H1 (cell line): Measurements from ENCODE around the gene NEK11. TPM values are rescaled to one million over a fixed set of nuclear protein-coding genes. Genes with fewer than 3 reads are reported as not detected.

Experiments
- CTCF ChIA-PET: fragments of 300-600 bp; sonication (Branson Sonifier 250); formaldehyde crosslinking; loops from one replicate; lab custom pipeline; 2021; ENCODE audit not compliant: partially characterized antibody; lab: Charles Lee
- POLR2A ChIA-PET: fragments of 300-600 bp; sonication (Branson Sonifier 250); formaldehyde crosslinking; loops from one replicate; lab custom pipeline; 2021; ENCODE audit warnings: inconsistent platforms; ENCODE audit not compliant: partially characterized antibody; lab: Charles Lee
- DNase-seq, 2 experiments: peaks; one replicate each; pipeline versions ENCODE4 v3.0.0 to v3.0.0-alpha.2; 2010 to 2022; ENCODE audit warnings: low spot score in 2 of 2, low read depth in 1 of 2, mixed read lengths in 1 of 2
- FAIRE-seq: peaks from 2 replicates; lab custom pipeline; 2011; peaks lifted over from hg19 to GRCh38; lab: Jason Lieb, UNC
- H2AFZ ChIP-seq: 2 replicates; pipeline ENCODE4 v1.8.1; 2012; ENCODE audit warnings: low read length, inconsistent platforms
- H2AK5ac ChIP-seq: 2 replicates; pipeline ENCODE4 v1.6.1; 2013; ENCODE audit warnings: low read depth, low read length
- H2BK120ac ChIP-seq: replicated peaks from 2 replicates; pipeline ENCODE3; 2013; ENCODE audit warnings: low read depth, low read length, inconsistent platforms
- H2BK12ac ChIP-seq: 2 replicates; pipeline ENCODE4 v1.6.1; 2013; ENCODE audit warnings: low read depth, low read length
- H2BK15ac ChIP-seq: 2 replicates; pipeline ENCODE4 v1.6.1; 2013; ENCODE audit warnings: low read length
- H2BK20ac ChIP-seq: 2 replicates; pipeline ENCODE4 v1.6.1; 2013; ENCODE audit warnings: low read length
- H2BK5ac ChIP-seq: 2 replicates; pipeline ENCODE4 v1.6.1; 2013; ENCODE audit warnings: low read depth, low read length
- H3K14ac ChIP-seq: 2 replicates; pipeline ENCODE4 v1.6.1; 2013; ENCODE audit warnings: inconsistent platforms; ENCODE audit not compliant: insufficient read length
- H3K18ac ChIP-seq: 2 replicates; pipeline ENCODE4 v1.6.1; 2013; ENCODE audit warnings: low read length; ENCODE audit errors: extremely low read depth
- H3K23ac ChIP-seq: 2 replicates; pipeline ENCODE4 v1.6.1; 2013; ENCODE audit warnings: inconsistent platforms; ENCODE audit not compliant: insufficient read length
- H3K23me2 ChIP-seq: 2 replicates; pipeline ENCODE4 v1.6.1; 2013; ENCODE audit warnings: low read depth, low read length
- H3K27ac ChIP-seq: 2 replicates; pipeline ENCODE4 v1.6.1; 2011; ENCODE audit warnings: low read depth, low read length, inconsistent platforms
- H3K27me3 ChIP-seq, 4 experiments: replicated peaks in 1 of 4; 1 replicate in 1 of 4; 2 replicates in 3 of 4; pipeline versions ENCODE4 v1.6.1 to v1.8.1; 2011 to 2013; ENCODE audit warnings: low read length in 3 of 4, mild to moderate bottlenecking in 3 of 4, inconsistent platforms in 2 of 4, mixed read lengths in 2 of 4, moderate library complexity in 1 of 4; ENCODE audit not compliant: control insufficient read depth in 3 of 4, insufficient read depth in 3 of 4; ENCODE audit errors: extremely low read depth in 1 of 4
- H3K36me3 ChIP-seq, 4 experiments: 2 replicates each; pipeline versions ENCODE4 v1.6.1 to v1.8.1; 2011 to 2013; ENCODE audit warnings: mild to moderate bottlenecking in 4 of 4, low read length in 3 of 4, moderate library complexity in 2 of 4, control low read depth in 1 of 4, inconsistent platforms in 1 of 4; ENCODE audit not compliant: insufficient read depth in 4 of 4, control insufficient read depth in 2 of 4
- H3K4ac ChIP-seq: replicated peaks from 2 replicates; pipeline ENCODE3; 2013; ENCODE audit warnings: low read length, low read depth, mixed read lengths, inconsistent platforms; ENCODE audit not compliant: insufficient read length
- H3K4me1 ChIP-seq, 4 experiments: replicated peaks in 1 of 4; 1 replicate in 1 of 4; 2 replicates in 3 of 4; pipeline versions ENCODE4 v1.6.1 to v1.8.1; 2011 to 2013; ENCODE audit warnings: low read length in 3 of 4, inconsistent platforms in 2 of 4, mixed read lengths in 1 of 4; ENCODE audit not compliant: insufficient read depth in 4 of 4, control insufficient read depth in 3 of 4
- H3K4me2 ChIP-seq, 2 experiments: 2 replicates each; pipeline versions ENCODE4 v1.6.1 to v1.8.1; 2011 to 2013; ENCODE audit warnings: low read depth in 2 of 2, low read length in 2 of 2, control low read depth in 1 of 2, inconsistent platforms in 1 of 2, mild to moderate bottlenecking in 1 of 2; ENCODE audit not compliant: insufficient read depth in 1 of 2
- H3K4me3 ChIP-seq, 4 experiments: fragments of 200-600, 300-600 bp in 1 of 4; sonication (generic), shearing (Covaris generic), sonication (Bioruptor Twin) in 1 of 4; 2 replicates each; pipeline versions ENCODE4 v1.5.1 to v1.8.1; 2011 to 2016; ENCODE audit warnings: low read length in 4 of 4, low read depth in 3 of 4, control low read depth in 2 of 4, inconsistent platforms in 2 of 4, mild to moderate bottlenecking in 2 of 4, mixed read lengths in 1 of 4, moderate library complexity in 1 of 4; ENCODE audit not compliant: insufficient read depth in 2 of 4; ENCODE audit errors: extremely low read depth in 1 of 4
- H3K56ac ChIP-seq: replicated peaks from 2 replicates; pipeline ENCODE3; 2013; ENCODE audit warnings: low read depth, mild to moderate bottlenecking, mixed read lengths, low read length, inconsistent platforms; ENCODE audit not compliant: insufficient read length
- H3K79me1 ChIP-seq: 2 replicates; pipeline ENCODE4 v1.6.1; 2013; ENCODE audit warnings: low read depth, low read length, control low read depth
- H3K79me2 ChIP-seq, 2 experiments: 2 replicates each; pipeline versions ENCODE4 v1.6.1 to v1.8.1; 2012 to 2013; ENCODE audit warnings: low read length in 2 of 2, mild to moderate bottlenecking in 2 of 2, inconsistent platforms in 1 of 2; ENCODE audit not compliant: insufficient read depth in 2 of 2, control insufficient read depth in 1 of 2
- H3K9ac ChIP-seq, 4 experiments: replicated peaks in 1 of 4; 1 replicate in 1 of 4; 2 replicates in 3 of 4; pipeline versions ENCODE4 v1.6.1 to v1.8.1; 2011 to 2013; ENCODE audit warnings: low read depth in 3 of 4, low read length in 3 of 4, control low read depth in 2 of 4, mild to moderate bottlenecking in 2 of 4, moderate library complexity in 2 of 4, inconsistent platforms in 1 of 4; ENCODE audit errors: extremely low read depth in 1 of 4
- H3K9me3 ChIP-seq, 2 experiments: 2 replicates each; pipeline versions ENCODE4 v1.6.1 to v1.8.1; 2012 to 2013; ENCODE audit warnings: mild to moderate bottlenecking in 2 of 2, moderate library complexity in 2 of 2, control low read depth in 1 of 2, inconsistent platforms in 1 of 2, low read depth in 1 of 2, low read length in 1 of 2, mixed read lengths in 1 of 2; ENCODE audit not compliant: insufficient read depth in 2 of 2
- H4K20me1 ChIP-seq, 2 experiments: replicated peaks in 1 of 2; 2 replicates each; pipeline versions ENCODE3 to v1.8.1; 2011 to 2013; ENCODE audit warnings: inconsistent platforms in 2 of 2, low read length in 2 of 2, mild to moderate bottlenecking in 1 of 2; ENCODE audit not compliant: insufficient read depth in 2 of 2, control insufficient read depth in 1 of 2
- H4K5ac ChIP-seq: 2 replicates; pipeline ENCODE4 v1.6.1; 2013; ENCODE audit warnings: low read length, low read depth, mixed read lengths, inconsistent platforms; ENCODE audit not compliant: insufficient read length
- H4K8ac ChIP-seq: 2 replicates; pipeline ENCODE4 v1.8.0; 2013; ENCODE audit warnings: mild to moderate bottlenecking, moderate library complexity, low read length, inconsistent platforms; ENCODE audit not compliant: insufficient read depth; ENCODE audit errors: extremely low read depth
- H4K91ac ChIP-seq: replicated peaks from 2 replicates; pipeline ENCODE3; 2013; ENCODE audit warnings: low read length, mixed read lengths, inconsistent platforms; ENCODE audit not compliant: insufficient read length
- ASH2L ChIP-seq: fragments of 200-600, 300-600 bp; sonication (generic); IDR thresholded peaks from one replicate; pipeline ENCODE4 v1.7.1; 2017; ENCODE audit warnings: low read length
- BCL11A ChIP-seq, 2 experiments: IDR thresholded peaks; one replicate each; pipeline ENCODE4 v1.6.1; 2011; ENCODE audit warnings: low read depth in 2 of 2, low read length in 2 of 2, mild to moderate bottlenecking in 2 of 2
- CBX8 ChIP-seq: fragments of 300-800, 300-1000 bp; sonication (generic); IDR thresholded peaks from 2 replicates; pipeline ENCODE4 v1.7.1; 2016; ENCODE audit warnings: low read depth, low read length, borderline replicate concordance
- CREB1 ChIP-seq: IDR thresholded peaks from 2 replicates; pipeline ENCODE4 v1.6.1; 2012; ENCODE audit warnings: inconsistent platforms
- EP300 ChIP-seq, 2 experiments: IDR thresholded peaks; 1 replicate in 1 of 2; 2 replicates in 1 of 2; pipeline ENCODE4 v1.6.1; 2011 to 2012; ENCODE audit warnings: low read depth in 2 of 2, low read length in 2 of 2, mild to moderate bottlenecking in 2 of 2, borderline replicate concordance in 1 of 2, inconsistent platforms in 1 of 2, moderate library complexity in 1 of 2
- KDM4A ChIP-seq: IDR thresholded peaks from one replicate; pipeline ENCODE4 v1.7.1; 2012; ENCODE audit warnings: low read depth, mild to moderate bottlenecking, moderate library complexity, low read length, inconsistent platforms; ENCODE audit not compliant: severe bottlenecking
- KDM5A ChIP-seq: fragments of 200-600 bp; IDR thresholded peaks from 2 replicates; pipeline ENCODE4 v1.7.1; 2012; ENCODE audit warnings: mild to moderate bottlenecking, low read length, inconsistent platforms, mixed read lengths
- NRF1 ChIP-seq: IDR thresholded peaks from 2 replicates; pipeline ENCODE4 v1.6.1; 2011; ENCODE audit warnings: mild to moderate bottlenecking, low read depth, low read length, improper control_type of control experiment
- RBBP5 ChIP-seq: IDR thresholded peaks from 2 replicates; pipeline ENCODE4 v1.7.1; 2012; ENCODE audit warnings: low read depth, mild to moderate bottlenecking, inconsistent platforms, low read length, moderate library complexity, borderline replicate concordance
- SUZ12 ChIP-seq: fragments of 200-600 bp; sonication (generic); IDR thresholded peaks from 2 replicates; pipeline ENCODE4 v1.6.1; 2012; ENCODE audit warnings: mild to moderate bottlenecking, inconsistent platforms, low read length, moderate library complexity, mixed read lengths
- TCF12 ChIP-seq: IDR thresholded peaks from 2 replicates; pipeline ENCODE4 v1.6.1; 2011; ENCODE audit warnings: low read depth, mild to moderate bottlenecking, low read length
- WGBS, 2 experiments: shearing (Covaris generic) in 1 of 2; methylation state at CpG; one replicate each; pipeline versions ENCODE4 v1.1.6 to v1.1.7; 2013 to 2015; ENCODE audit warnings: low lambda C conversion rate in 2 of 2, mixed read lengths in 2 of 2, inconsistent platforms in 1 of 2, low coverage in 1 of 2, missing lambda C conversion rate in 1 of 2; ENCODE audit not compliant: insufficient replicate concordance in 2 of 2, insufficient coverage in 1 of 2, insufficient read length in 1 of 2; ENCODE audit errors: extremely low coverage in 1 of 2, missing lambda C conversion rate in 1 of 2; 5-methylcytosine and 5-hydroxymethylcytosine counted together
- polyA plus RNA-seq, 7 experiments: library from polyadenylated mRNA; depleted of rRNA in 3 of 7; stranded (reverse) in 5 of 7; unstranded in 2 of 7; fragments of >200 nt in 5 of 7; fragments of 200-250 nt in 2 of 7; gene quantifications; 1 replicate in 5 of 7; 2 replicates in 1 of 7; 4 replicates in 1 of 7; pipeline versions ENCODE4 v1.2.1 to v1.2.3, GENCODE V29; 2011 to 2013; ENCODE audit warnings: missing spikeins in 2 of 7, mixed read lengths in 2 of 7
- total RNA-seq: library from RNA; stranded (reverse); fragmentation: NEBNext Ultra II Directional; extraction: Animal tissue kit (Norgen Biotek cat#: 25700); gene quantifications from 2 replicates; pipeline ENCODE4 v1.2.1, GENCODE V29; 2021
- TF ChIP-seq, protein P1 (sequence below): IDR thresholded peaks from 2 replicates; pipeline ENCODE4 v1.6.1; 2011; ENCODE audit warnings: low read depth, mild to moderate bottlenecking, low read length; ENCODE audit not compliant: insufficient read depth

Gene NEK11
- total and polyA plus RNA-seq, 2 of the 8 experiments (the other 6 are each of a cell fraction or from before 2014, with no cell fraction given): 0.60 TPM; not detected in 1

DNA sequence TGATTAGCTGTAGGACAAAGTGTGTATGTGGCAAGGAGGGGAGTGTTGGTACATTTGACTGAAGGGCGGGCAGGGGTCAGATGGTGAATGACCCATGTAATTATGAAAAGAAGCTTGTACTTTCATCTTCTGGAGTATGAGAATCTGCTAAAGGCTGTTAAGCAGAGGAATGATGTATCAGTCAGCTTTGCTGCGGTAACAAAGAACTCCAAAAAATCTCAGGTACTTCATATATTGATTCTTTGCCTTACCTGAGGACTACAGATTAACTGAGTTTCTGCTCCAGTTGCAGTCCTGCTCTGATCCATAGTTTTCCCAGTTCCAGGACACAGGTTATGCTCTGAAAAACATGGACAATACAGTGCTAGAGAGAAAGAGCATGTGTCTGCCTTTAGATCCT lies 115.1 kb downstream of the NEK11 start:
- FAIRE-seq (no peak), DNase-seq (no peak)
- Histone ChIP-seq H4K5ac (no peak overlapping the region), H2BK15ac (no peak overlapping the region), H2AK5ac (no peak overlapping the region), H3K18ac (no peak overlapping the region), H3K36me3 (no peaks in the 10 kb centered on the region), H3K9ac (no peak overlapping the region), H3K4me2 (no peak overlapping the region), H3K23me2 (no peaks in the 10 kb centered on the region), H3K9me3 (no peaks in the 10 kb centered on the region), H2AFZ (no peak overlapping the region), H2BK20ac (no peak overlapping the region), H4K8ac (no peak overlapping the region), H3K79me2 (no peaks in the 10 kb centered on the region), H3K27ac (no peak overlapping the region), H3K23ac (no peak overlapping the region), H4K91ac (no peak overlapping the region), H3K4ac (no peak overlapping the region), H3K4me1 (no peaks in the 10 kb centered on the region), H2BK5ac (no peak overlapping the region), H3K14ac (no peak overlapping the region), H2BK12ac (no peak overlapping the region), H3K4me3 (no peak overlapping the region), H2BK120ac (no peak overlapping the region), H3K27me3 (no peaks in the 10 kb centered on the region), H4K20me1 (no peaks in the 10 kb centered on the region), H3K56ac (no peak overlapping the region), H3K79me1 (no peaks in the 10 kb centered on the region)
- 94% methylated on average over 2 of the region's 2 CpGs; no CpG with 5 or more reads in 1 of the 2 experiments for WGBS, 2 experiments
- ChIA-PET POLR2A (interaction anchor here (1.7 kb wide), 1 partner anchor 29 kb away, joined by 4 read pairs; no protein-coding TSS in a partner anchor), CTCF (interaction anchor here (1.7 kb wide), 1 partner anchor 108 kb away, joined by 6 read pairs; no protein-coding TSS in a partner anchor)
- TF ChIP-seq CREB1 (no peak), KDM4A (no peak), CBX8 (no peak), SUZ12 (no peak), KDM5A (no peak), ASH2L (no peak), TCF12 (no peak), NRF1 (no peak), RBBP5 (no peak), EP300 (IDR thresholded peaks at IDR 0.05; ENCODE audit: borderline replicate concordance in 1 of 2, low read depth in 2 of 2, low read length in 2 of 2) (no peak), BCL11A (IDR thresholded peaks at IDR 0.05; ENCODE audit: low read depth in 2 of 2, low read length in 2 of 2) (no peak)
- TF ChIP-seq, protein P1, sequence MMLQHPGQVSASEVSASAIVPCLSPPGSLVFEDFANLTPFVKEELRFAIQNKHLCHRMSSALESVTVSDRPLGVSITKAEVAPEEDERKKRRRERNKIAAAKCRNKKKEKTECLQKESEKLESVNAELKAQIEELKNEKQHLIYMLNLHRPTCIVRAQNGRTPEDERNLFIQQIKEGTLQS: no peak
